DND-41 (cell line): Measurements from ENCODE around the gene CDK4.

Source experiments
- ATAC-seq: fragments of 200-7000 bp; cut with Tn5 transposase; 3 replicates; pipeline ENCODE4 v1.9.1; 2021; ENCODE audit warnings: low read depth; ENCODE audit not compliant: insufficient read depth
- DNase-seq: peaks from one replicate; pipeline ENCODE4 v3.0.0-alpha.2; 2020
- H2AFZ ChIP-seq: 2 replicates; pipeline ENCODE4 v1.6.0; 2012; ENCODE audit warnings: low read depth, low read length
- H3K27ac ChIP-seq: 2 replicates; pipeline ENCODE4 v1.5.1; 2012; ENCODE audit warnings: low read length, inconsistent platforms
- H3K27me3 ChIP-seq: fragments of 200-600 bp; sonication (generic); 2 replicates; pipeline ENCODE4 v1.6.0; 2012; ENCODE audit warnings: low read length, mild to moderate bottlenecking, inconsistent platforms; ENCODE audit not compliant: insufficient read depth, poor library complexity
- H3K36me3 ChIP-seq: 2 replicates; pipeline ENCODE4 v1.5.1; 2012; ENCODE audit warnings: low read length, inconsistent platforms; ENCODE audit not compliant: insufficient read depth
- H3K4me1 ChIP-seq: 2 replicates; pipeline ENCODE4 v1.5.1; 2012; ENCODE audit warnings: mild to moderate bottlenecking, low read length; ENCODE audit not compliant: insufficient read depth
- H3K4me2 ChIP-seq: 2 replicates; pipeline ENCODE4 v1.6.0; 2012; ENCODE audit warnings: mild to moderate bottlenecking, moderate library complexity, low read length, inconsistent platforms; ENCODE audit not compliant: insufficient read depth
- H3K4me3 ChIP-seq, 2 experiments: fragments of 200-600 bp in 1 of 2; shearing (Covaris generic) in 1 of 2; 2 replicates each; pipeline ENCODE4 v1.5.1; 2012 to 2016; ENCODE audit warnings: inconsistent platforms in 2 of 2, low read length in 2 of 2, mild to moderate bottlenecking in 2 of 2, low read depth in 1 of 2, moderate library complexity in 1 of 2
- H3K79me2 ChIP-seq: 2 replicates; pipeline ENCODE4 v1.6.0; 2012; ENCODE audit warnings: low read length, inconsistent platforms; ENCODE audit not compliant: insufficient read depth
- H3K9ac ChIP-seq: 2 replicates; pipeline ENCODE4 v1.6.0; 2012; ENCODE audit warnings: low read depth, mild to moderate bottlenecking, inconsistent platforms, low read length, moderate library complexity
- H3K9me3 ChIP-seq: 2 replicates; pipeline ENCODE4 v1.5.1; 2012; ENCODE audit warnings: low read length, moderate library complexity, mild to moderate bottlenecking, inconsistent platforms; ENCODE audit not compliant: insufficient read depth, severe bottlenecking
- H4K20me1 ChIP-seq: 2 replicates; pipeline ENCODE4 v1.6.0; 2012; ENCODE audit warnings: low read length; ENCODE audit not compliant: insufficient read depth
- CTCF ChIP-seq: IDR thresholded peaks from 2 replicates; pipeline ENCODE4 v1.5.1; 2012; ENCODE audit warnings: borderline replicate concordance, low read length, moderate library complexity, mild to moderate bottlenecking; ENCODE audit not compliant: poor library complexity, severe bottlenecking; ENCODE audit errors: extremely low read depth
- EZH2 ChIP-seq: IDR thresholded peaks from 3 replicates; pipeline ENCODE4 v1.6.1; 2012; ENCODE audit warnings: borderline replicate concordance, low read depth, mild to moderate bottlenecking, moderate library complexity, low read length, inconsistent platforms; ENCODE audit not compliant: severe bottlenecking

CDK4 gene

GRCh38 chr12:57730336-57731067, 21.6 kb downstream of the CDK4 start:
- no peak for DNase-seq
- Histone ChIP-seq H2AFZ (no peak overlapping the region), H3K4me3 (no peak overlapping the region), H3K79me2 (no peaks in the 10 kb centered on the region), H3K4me2 (no peak overlapping the region), H3K9me3 (no peaks in the 10 kb centered on the region), H3K27me3 (no peaks in the 10 kb centered on the region), H3K27ac (no peak overlapping the region), H3K9ac (no peak overlapping the region), H3K4me1 (no peaks in the 10 kb centered on the region), H3K36me3 (peaks cover 83% of the 10 kb centered on the region), H4K20me1 (no peaks in the 10 kb centered on the region; the same call in 1 of the 2 replicates)
- TF ChIP-seq CTCF (no peak), EZH2 (no peak)
- ATAC-seq, result no peak

- peaks cover 72% of the 10 kb centered on the region for H3K36me3 ChIP-seq
- no peaks in the 10 kb centered on the region; the same call in 1 of the 2 replicates for H4K20me1 ChIP-seq
- H3K4me2 ChIP-seq, result no peak overlapping the region
- H3K79me2 ChIP-seq, result no peaks in the 10 kb centered on the region
- no peaks in the 10 kb centered on the region for H3K9me3 ChIP-seq
- no peaks in the 10 kb centered on the region for H3K27me3 ChIP-seq
- no peaks in the 10 kb centered on the region for H3K4me1 ChIP-seq
- no peak for TF ChIP-seq CTCF
- no peak for TF ChIP-seq EZH2
- H2AFZ ChIP-seq, result no peak overlapping the region
- H3K9ac ChIP-seq, result no peak overlapping the region
- no peak overlapping the region for H3K4me3 ChIP-seq
- DNase-seq (no peak), ATAC-seq (no peak)
- no peak overlapping the region for H3K27ac ChIP-seq
Measured at GRCh38 chr12:57729321-57729844, 22.7 kb downstream of the CDK4 start.

GRCh38 chr12:57727758-57728395, 24.2 kb downstream of the CDK4 start:
- Histone ChIP-seq H3K36me3 (peaks cover 57% of the 10 kb centered on the region), H3K27ac (no peak overlapping the region), H4K20me1 (no peaks in the 10 kb centered on the region; the same call in none of the 2 replicates), H3K9me3 (no peaks in the 10 kb centered on the region), H3K27me3 (no peaks in the 10 kb centered on the region), H3K79me2 (no peaks in the 10 kb centered on the region), H3K4me2 (no peak overlapping the region), H2AFZ (no peak overlapping the region), H3K9ac (no peak overlapping the region), H3K4me3 (no peak overlapping the region), H3K4me1 (no peaks in the 10 kb centered on the region)
- ATAC-seq, result no peak
- no peak for TF ChIP-seq CTCF
- no peak for TF ChIP-seq EZH2
- no peak for DNase-seq
